Endothelial cell of umbilical vein (primary cell): ENCODE data around the gene FAAH. TPM values are rescaled to one million over a fixed set of nuclear protein-coding genes. Genes with fewer than 3 reads are reported as not detected.
A peak's percentile ranks its signal among the peaks of the same experiment; 100 is the strongest.

Experiments used
- BruUV-seq: library from RNA; stranded (reverse); fragments of 400-500 nt; replicated peaks from 2 replicates; lab custom pipeline; 2021; lab: Mats Ljungman, UMichigan
- CTCF ChIA-PET: fragments of 300-600, 350-600 bp; sonication (Branson Sonifier 250); formaldehyde crosslinking; loops from one replicate; lab custom pipeline; 2021; ENCODE audit warnings: antibody characterized with exemption, inconsistent platforms; lab: Charles Lee
- POLR2A ChIA-PET: fragments of 300-600, 350-600 bp; sonication (Branson Sonifier 250); formaldehyde crosslinking; loops from one replicate; lab custom pipeline; 2021; ENCODE audit warnings: antibody characterized with exemption, inconsistent platforms; lab: Charles Lee
- DNase-seq: peaks from one replicate; pipeline ENCODE4 v3.0.0-alpha.2; 2011; ENCODE audit warnings: low read depth, low spot score
- FAIRE-seq: peaks from 2 replicates; lab custom pipeline; 2011; peaks lifted over from hg19 to GRCh38; lab: Jason Lieb, UNC
- H2AFZ ChIP-seq: 2 replicates; pipeline ENCODE4 v1.6.0; 2012; ENCODE audit warnings: low read depth, low read length, control low read depth, inconsistent platforms
- H3K27ac ChIP-seq: 2 replicates; pipeline ENCODE4 v1.5.1; 2011; ENCODE audit warnings: low read depth, mild to moderate bottlenecking, control low read depth, low read length, moderate library complexity; ENCODE audit not compliant: insufficient read depth
- H3K27me3 ChIP-seq, 2 experiments: 2 replicates each; pipeline versions ENCODE4 v1.6.0 to v1.6.1; 2011; ENCODE audit warnings: low read length in 2 of 2, mixed read lengths in 1 of 2; ENCODE audit not compliant: control insufficient read depth in 2 of 2, insufficient read depth in 2 of 2
- H3K36me3 ChIP-seq, 2 experiments: 2 replicates in 1 of 2; 3 replicates in 1 of 2; pipeline ENCODE4 v1.5.1; 2011; ENCODE audit warnings: low read length in 2 of 2, mild to moderate bottlenecking in 1 of 2, moderate library complexity in 1 of 2; ENCODE audit not compliant: control insufficient read depth in 2 of 2, insufficient read depth in 2 of 2; ENCODE audit errors: extremely low read depth in 1 of 2
- H3K4me1 ChIP-seq: 3 replicates; pipeline ENCODE4 v1.5.1; 2011; ENCODE audit warnings: mild to moderate bottlenecking, low read length; ENCODE audit not compliant: control insufficient read depth, insufficient read depth; ENCODE audit errors: extremely low read depth
- H3K4me2 ChIP-seq: 2 replicates; pipeline ENCODE4 v1.6.1; 2011; ENCODE audit warnings: low read length, control low read depth, mixed read lengths; ENCODE audit not compliant: insufficient read depth
- H3K4me3 ChIP-seq, 3 experiments: fragments of 200-600 bp in 1 of 3; sonication (generic), shearing (Covaris generic) in 1 of 3; replicated peaks in 1 of 3; 2 replicates each; pipeline ENCODE4 v1.5.1; 2011 to 2016; ENCODE audit warnings: control low read depth in 3 of 3, low read length in 3 of 3, mild to moderate bottlenecking in 2 of 3, inconsistent platforms in 1 of 3, low read depth in 1 of 3, moderate library complexity in 1 of 3; ENCODE audit not compliant: insufficient read depth in 1 of 3
- H3K79me2 ChIP-seq: 2 replicates; pipeline ENCODE4 v1.6.0; 2012; ENCODE audit warnings: low read length, inconsistent platforms; ENCODE audit not compliant: control insufficient read depth, insufficient read depth
- H3K9ac ChIP-seq: replicated peaks from 2 replicates; pipeline ENCODE3; 2011; ENCODE audit warnings: low read length, control low read depth; ENCODE audit not compliant: insufficient read depth; ENCODE audit errors: extremely low read depth
- H3K9me1 ChIP-seq: replicated peaks from 3 replicates; pipeline ENCODE4 v1.6.0; 2011; ENCODE audit warnings: mild to moderate bottlenecking, low read length; ENCODE audit not compliant: control insufficient read depth, insufficient read depth; ENCODE audit errors: extremely low read depth
- H3K9me3 ChIP-seq: replicated peaks from 2 replicates; pipeline ENCODE4 v1.5.1; 2012; ENCODE audit warnings: low read length, inconsistent platforms; ENCODE audit not compliant: control insufficient read depth, insufficient read depth
- H4K20me1 ChIP-seq: replicated peaks from 2 replicates; pipeline ENCODE3; 2011; ENCODE audit warnings: mild to moderate bottlenecking, low read length; ENCODE audit not compliant: control insufficient read depth, insufficient read depth; ENCODE audit errors: extremely low read depth
- EZH2 ChIP-seq: IDR thresholded peaks from 2 replicates; pipeline ENCODE4 v1.6.1; 2012; ENCODE audit warnings: borderline replicate concordance, low read depth, mild to moderate bottlenecking, moderate library complexity, low read length, inconsistent platforms; ENCODE audit not compliant: severe bottlenecking
- FOS ChIP-seq: IDR thresholded peaks from 2 replicates; pipeline ENCODE4 v1.6.1; 2011; ENCODE audit warnings: mild to moderate bottlenecking, low read length, moderate library complexity, borderline replicate concordance; ENCODE audit not compliant: insufficient read depth
- GATA2 ChIP-seq: IDR thresholded peaks from 2 replicates; pipeline ENCODE4 v1.7.0; 2011; ENCODE audit warnings: low read depth, mild to moderate bottlenecking, moderate library complexity, mixed read lengths, low read length; ENCODE audit not compliant: insufficient read length, insufficient read depth
- JUN ChIP-seq: IDR thresholded peaks from 2 replicates; pipeline ENCODE4 v1.6.1; 2011; ENCODE audit warnings: borderline replicate concordance, low read depth; ENCODE audit not compliant: insufficient read length, insufficient read depth
- MYC ChIP-seq: IDR thresholded peaks from one replicate; pipeline ENCODE4 v1.6.1; 2011; ENCODE audit warnings: mild to moderate bottlenecking, low read depth, low read length
- POLR2A ChIP-seq: IDR thresholded peaks from 2 replicates; pipeline ENCODE4 v1.6.1; 2012; ENCODE audit warnings: low read depth, mild to moderate bottlenecking, control low read depth, low read length
- POLR2AphosphoS5 ChIP-seq: IDR thresholded peaks from 2 replicates; pipeline ENCODE4 v1.6.1; 2012; ENCODE audit warnings: low read depth, mild to moderate bottlenecking, control low read depth, low read length, moderate library complexity; ENCODE audit not compliant: insufficient read depth
- dilution Hi-C: fragments of 300-500 bp; cut with MboI; formaldehyde crosslinking; loops from one replicate; pipeline ENCODE4 v1.15.0; 2019; ENCODE audit warnings: low sequenced_read_pairs; ENCODE audit not compliant: extremely low pct_ligation_motif_present
- intact Hi-C: fragments of 100-400 bp; cut with micrococcal nuclease; formaldehyde crosslinking; loops from one replicate; pipeline ENCODE4 v1.10.0; 2022
- polyA plus RNA-seq, 4 experiments: library from polyadenylated mRNA; depleted of rRNA in 3 of 4; stranded (reverse) in 3 of 4; unstranded in 1 of 4; fragments of >200 nt; gene quantifications; 2 replicates each; pipeline versions ENCODE4 v1.2.1 to v1.2.3, GENCODE V29; 2011 to 2012; ENCODE audit warnings: missing spikeins in 1 of 4
- total RNA-seq: library from RNA; stranded (reverse); gene quantifications from 2 replicates; pipeline ENCODE4 v1.2.3, GENCODE V29; 2021
- TF ChIP-seq, protein P1 (sequence below), 2 donors: IDR thresholded peaks; 1 replicate in 1 of 2; 2 replicates in 1 of 2; pipeline ENCODE4 v1.5.1; 2011; ENCODE audit warnings: low read length in 2 of 2, mild to moderate bottlenecking in 2 of 2, moderate library complexity in 2 of 2, control low read depth in 1 of 2, inconsistent platforms in 1 of 2, low read depth in 1 of 2; ENCODE audit not compliant: insufficient read depth in 1 of 2; ENCODE audit errors: extremely low read depth in 1 of 2
- TF ChIP-seq, protein P2 (sequence below): IDR thresholded peaks from 2 replicates; pipeline ENCODE4 v1.6.1; 2011; ENCODE audit not compliant: insufficient read depth, insufficient read length

Gene FAAH
- total and polyA plus RNA-seq, 2 donors (not counting 3 experiments of a cell fraction or from before 2014, with no cell fraction given), result 0.47 to 1.5 TPM

DNA sequence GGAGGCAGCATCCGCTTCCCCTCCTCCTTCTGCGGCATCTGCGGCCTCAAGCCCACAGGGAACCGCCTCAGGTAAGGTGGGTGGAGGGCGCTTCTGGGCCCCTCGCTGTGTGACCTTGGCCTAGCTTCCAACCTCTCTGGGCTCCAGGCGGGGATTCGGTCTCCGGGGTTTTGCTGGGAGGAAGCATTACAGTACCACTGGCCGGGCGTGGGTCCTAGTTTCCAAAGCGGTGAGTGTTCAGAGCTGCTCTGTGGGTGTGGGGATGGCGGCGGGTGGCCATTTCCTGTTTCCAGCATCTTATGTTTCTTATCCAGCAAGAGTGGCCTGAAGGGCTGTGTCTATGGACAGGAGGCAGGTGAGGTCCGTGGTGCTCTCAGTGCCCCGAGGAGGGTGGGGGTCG, 11.6 kb downstream of the FAAH start:
- ChIA-PET CTCF (interaction anchor here (0.5 to 3.9 kb wide), 4 partner anchors 40 to 143 kb away, joined by 3 to 53 read pairs (median 4); no protein-coding TSS in a partner anchor), POLR2A (no interaction called here)
- H3K9me1 ChIP-seq, result no peaks in the 10 kb centered on the region
- dilution Hi-C loops, result no loop called here
- no peaks in the 10 kb centered on the region for H3K36me3 ChIP-seq
- H3K27me3 ChIP-seq, result peaks cover 1 to 2% of the 10 kb centered on the region in 2 experiments
- H3K27ac ChIP-seq, result no peak overlapping the region
- no peak for DNase-seq
- no peaks in the 10 kb centered on the region for H4K20me1 ChIP-seq
- no peak overlapping the region for H3K4me3 ChIP-seq
- no peaks in the 10 kb centered on the region for H3K9me3 ChIP-seq
- intact Hi-C loops, result loop anchor here (1.0 to 2.0 kb wide), 4 partner anchors 37 to 320 kb away; no protein-coding TSS in a partner anchor
- H3K9ac ChIP-seq, result no peak overlapping the region
- no TSS peak for BruUV-seq
- H3K4me1 ChIP-seq, result no peaks in the 10 kb centered on the region
- TF ChIP-seq GATA2 (no peak), EZH2 (no peak), FOS (no peak), POLR2A (no peak), MYC (no peak), JUN (no peak), POLR2AphosphoS5 (no peak)
- TF ChIP-seq, protein P1, sequence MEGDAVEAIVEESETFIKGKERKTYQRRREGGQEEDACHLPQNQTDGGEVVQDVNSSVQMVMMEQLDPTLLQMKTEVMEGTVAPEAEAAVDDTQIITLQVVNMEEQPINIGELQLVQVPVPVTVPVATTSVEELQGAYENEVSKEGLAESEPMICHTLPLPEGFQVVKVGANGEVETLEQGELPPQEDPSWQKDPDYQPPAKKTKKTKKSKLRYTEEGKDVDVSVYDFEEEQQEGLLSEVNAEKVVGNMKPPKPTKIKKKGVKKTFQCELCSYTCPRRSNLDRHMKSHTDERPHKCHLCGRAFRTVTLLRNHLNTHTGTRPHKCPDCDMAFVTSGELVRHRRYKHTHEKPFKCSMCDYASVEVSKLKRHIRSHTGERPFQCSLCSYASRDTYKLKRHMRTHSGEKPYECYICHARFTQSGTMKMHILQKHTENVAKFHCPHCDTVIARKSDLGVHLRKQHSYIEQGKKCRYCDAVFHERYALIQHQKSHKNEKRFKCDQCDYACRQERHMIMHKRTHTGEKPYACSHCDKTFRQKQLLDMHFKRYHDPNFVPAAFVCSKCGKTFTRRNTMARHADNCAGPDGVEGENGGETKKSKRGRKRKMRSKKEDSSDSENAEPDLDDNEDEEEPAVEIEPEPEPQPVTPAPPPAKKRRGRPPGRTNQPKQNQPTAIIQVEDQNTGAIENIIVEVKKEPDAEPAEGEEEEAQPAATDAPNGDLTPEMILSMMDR (IDR thresholded peaks at IDR 0.05; ENCODE audit: extremely low read depth in 1 of 2, insufficient read depth in 1 of 2, low read depth in 1 of 2, low read length in 2 of 2), result no peak
- TF ChIP-seq, protein P2, sequence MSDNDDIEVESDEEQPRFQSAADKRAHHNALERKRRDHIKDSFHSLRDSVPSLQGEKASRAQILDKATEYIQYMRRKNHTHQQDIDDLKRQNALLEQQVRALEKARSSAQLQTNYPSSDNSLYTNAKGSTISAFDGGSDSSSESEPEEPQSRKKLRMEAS, result no peak
- no peak overlapping the region for H3K4me2 ChIP-seq
- FAIRE-seq, result no peak
- H2AFZ ChIP-seq, result peak overlapping the region; percentile 35
- no peaks in the 10 kb centered on the region for H3K79me2 ChIP-seq
